Common myeloid progenitor, CD34-positive (primary cell): ENCODE results near the gene FAM204A.

Source experiments
- CTCF ChIA-PET: fragments of 350-600 bp; sonication (Branson Sonifier 250); formaldehyde crosslinking; loops from one replicate; lab custom pipeline; 2021; ENCODE audit warnings: antibody characterized with exemption; lab: Charles Lee
- POLR2A ChIA-PET: fragments of 350-600 bp; sonication (Branson Sonifier 250); formaldehyde crosslinking; loops from one replicate; lab custom pipeline; 2021; ENCODE audit warnings: antibody characterized with exemption; lab: Charles Lee
- DNase-seq, 3 donors: peaks; one replicate each; pipeline versions ENCODE4 v3.0.0 to v3.0.0-alpha.2; 2013
- H3K27ac ChIP-seq, 2 experiments: 1 replicate in 1 of 2; 2 replicates in 1 of 2; pipeline ENCODE4 v1.7.0; 2013; ENCODE audit warnings: inconsistent platforms in 2 of 2, low read length in 2 of 2, mild to moderate bottlenecking in 2 of 2, low read depth in 1 of 2, moderate library complexity in 1 of 2; ENCODE audit not compliant: severe bottlenecking in 2 of 2, insufficient read depth in 1 of 2, poor library complexity in 1 of 2
- H3K27me3 ChIP-seq, 5 experiments: replicated peaks in 2 of 5; 1 replicate in 3 of 5; 2 replicates in 2 of 5; pipeline versions ENCODE4 v1.6.1 to v1.7.0; 2013; ENCODE audit warnings: low read length in 4 of 5, mild to moderate bottlenecking in 2 of 5, moderate library complexity in 2 of 5, inconsistent platforms in 1 of 5; ENCODE audit not compliant: insufficient read depth in 5 of 5, control insufficient read depth in 4 of 5
- H3K36me3 ChIP-seq, 4 experiments: 1 replicate in 2 of 4; 2 replicates in 2 of 4; pipeline versions ENCODE4 v1.6.1 to v1.7.0; 2013; ENCODE audit warnings: low read length in 3 of 4, control low read depth in 1 of 4, mild to moderate bottlenecking in 1 of 4; ENCODE audit not compliant: control insufficient read depth in 4 of 4, insufficient read depth in 4 of 4
- H3K4me1 ChIP-seq, 4 experiments: 1 replicate in 3 of 4; 2 replicates in 1 of 4; pipeline versions ENCODE4 v1.6.1 to v1.7.1; 2013; ENCODE audit warnings: low read length in 3 of 4, mild to moderate bottlenecking in 3 of 4, control low read depth in 1 of 4, inconsistent platforms in 1 of 4, moderate library complexity in 1 of 4; ENCODE audit not compliant: control insufficient read depth in 4 of 4, insufficient read depth in 4 of 4; ENCODE audit errors: control extremely low read depth in 1 of 4
- H3K4me3 ChIP-seq, 7 experiments: 1 replicate in 4 of 7; 2 replicates in 3 of 7; pipeline versions ENCODE4 v1.5.1 to v1.7.0; 2013; ENCODE audit warnings: mild to moderate bottlenecking in 7 of 7, low read length in 6 of 7, moderate library complexity in 6 of 7, inconsistent platforms in 2 of 7, low read depth in 2 of 7, control low read depth in 1 of 7; ENCODE audit not compliant: insufficient read depth in 4 of 7, control insufficient read depth in 1 of 7; ENCODE audit errors: extremely low read depth in 1 of 7
- H3K9me3 ChIP-seq, 5 experiments: 1 replicate in 4 of 5; 2 replicates in 1 of 5; pipeline versions ENCODE4 v1.6.1 to v1.7.1; 2013; ENCODE audit warnings: low read length in 4 of 5, mild to moderate bottlenecking in 2 of 5, inconsistent platforms in 1 of 5, low read depth in 1 of 5, moderate library complexity in 1 of 5; ENCODE audit not compliant: control insufficient read depth in 4 of 5, insufficient read depth in 2 of 5; ENCODE audit errors: control extremely low read depth in 1 of 5
- WGBS: methylation state at CpG from one replicate; pipeline ENCODE4 v1.1.5; 2013; ENCODE audit not compliant: insufficient coverage; 5-methylcytosine and 5-hydroxymethylcytosine counted together

The FAM204A gene

DNA sequence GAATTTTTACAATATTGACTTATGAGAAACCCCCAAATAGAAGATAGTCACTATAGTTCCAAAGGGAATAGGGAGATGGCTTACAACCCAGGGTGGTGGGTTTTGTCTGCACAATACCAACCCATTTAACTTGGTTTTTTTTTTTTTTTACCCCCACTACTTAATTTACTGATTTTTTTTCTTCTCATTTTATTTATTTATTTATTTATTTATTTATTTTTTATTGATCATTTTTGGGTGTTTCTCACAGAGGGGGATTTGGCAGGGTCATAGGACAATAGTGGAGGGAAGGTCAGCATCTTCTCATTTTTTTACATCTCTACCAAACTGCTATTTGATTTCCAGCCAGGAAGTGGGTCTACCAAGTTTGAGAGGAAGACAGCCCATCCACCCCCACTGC, 77.9 kb downstream of the FAM204A start:
- POLR2A ChIA-PET = no interaction called here
- no peaks in the 10 kb centered on the region for H3K4me1 ChIP-seq

DNA sequence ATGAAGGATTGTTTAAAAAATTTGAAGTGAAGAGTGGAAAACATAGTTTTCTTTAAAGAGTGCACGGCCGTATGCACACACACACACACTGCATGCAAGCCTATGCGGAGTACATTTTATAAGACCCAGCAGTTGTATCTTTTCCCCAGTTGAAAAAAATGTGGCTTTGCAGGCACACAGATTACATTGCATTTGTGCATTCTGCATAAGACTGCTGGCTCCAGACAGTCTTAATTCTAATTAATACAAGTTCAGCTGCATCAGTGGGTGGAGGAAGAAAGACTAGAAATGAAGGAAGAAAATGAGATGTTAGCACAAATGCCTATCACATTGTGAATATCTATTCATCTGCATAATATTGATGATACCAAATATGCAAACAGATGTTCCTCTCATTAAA, 79.6 kb downstream of the FAM204A start:
- H3K27ac ChIP-seq = no peak overlapping the region
- no peaks in the 10 kb centered on the region for H3K36me3 ChIP-seq
- H3K27me3 ChIP-seq = peaks cover 9 to 79% (median 18%) of the 10 kb centered on the region in 5 experiments
- H3K4me3 ChIP-seq = no peak overlapping the region
- ChIA-PET POLR2A (no interaction called here), CTCF (no interaction called here)
- 100% methylated on average over 3 of the region's 3 CpGs for WGBS
- no peak for DNase-seq
- no peaks in the 10 kb centered on the region for H3K9me3 ChIP-seq
- no peaks in the 10 kb centered on the region for H3K4me1 ChIP-seq

More for the DNA sequence above, 77.9 kb downstream of the FAM204A start:
- H3K9me3 ChIP-seq = no peaks in the 10 kb centered on the region
- H3K27ac ChIP-seq = no peak overlapping the region
- no peak for DNase-seq
- H3K4me3 ChIP-seq = no peak overlapping the region
- peaks cover 4 to 80% (median 25%) of the 10 kb centered on the region in 5 experiments for H3K27me3 ChIP-seq
- no peaks in the 10 kb centered on the region for H3K36me3 ChIP-seq
- CTCF ChIA-PET = interaction anchor here (1.4 kb wide), 1 partner anchor 24 kb away, joined by 6 read pairs; no protein-coding TSS in a partner anchor

DNA sequence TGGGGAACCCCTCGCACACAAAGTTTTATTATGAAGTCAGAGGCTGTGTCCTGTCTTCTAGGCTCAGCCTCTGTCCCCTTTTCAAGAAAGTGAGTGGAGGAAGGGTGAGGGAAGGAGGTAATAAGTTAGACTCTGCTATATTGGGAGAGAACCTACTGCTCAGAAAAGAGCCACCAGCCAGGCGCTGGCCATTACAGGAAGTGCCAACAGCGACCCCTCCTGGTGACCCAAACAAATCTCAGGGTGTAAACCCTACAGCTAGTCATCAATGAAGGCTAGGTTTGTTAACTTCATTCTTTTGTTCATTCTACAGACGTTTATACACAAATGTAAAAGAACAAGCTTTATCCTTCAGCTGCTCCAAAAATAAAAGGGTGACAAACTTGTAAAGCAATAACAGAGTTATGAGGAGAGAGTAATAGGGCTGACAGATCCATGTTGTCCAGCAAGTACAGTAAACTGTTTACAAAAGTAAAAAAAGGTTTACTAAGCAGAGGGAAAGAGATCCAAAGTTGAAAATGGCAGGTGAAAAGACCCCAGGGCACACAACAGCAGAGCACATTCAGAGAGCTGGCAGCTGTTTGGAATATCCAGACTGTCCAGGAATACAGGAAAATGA, 82.7 kb downstream of the FAM204A start:
- Histone ChIP-seq H3K9me3 (no peaks in the 10 kb centered on the region), H3K36me3 (no peaks in the 10 kb centered on the region), H3K4me3 (no peak overlapping the region), H3K27ac (no peak overlapping the region), H3K4me1 (no peaks in the 10 kb centered on the region), H3K27me3 (peaks cover 18 to 80% (median 33%) of the 10 kb centered on the region in 5 experiments)
- POLR2A ChIA-PET = no interaction called here
- WGBS = 0% methylated on average over 2 of the region's 4 CpGs
- peak; percentile 19 to 50 (median 46) for DNase-seq
- CTCF ChIA-PET = interaction anchor here (0.9 to 1.8 kb wide), 6 partner anchors 9 to 1017 kb away, joined by 3 to 6 read pairs (median 4); no protein-coding TSS in a partner anchor

DNA sequence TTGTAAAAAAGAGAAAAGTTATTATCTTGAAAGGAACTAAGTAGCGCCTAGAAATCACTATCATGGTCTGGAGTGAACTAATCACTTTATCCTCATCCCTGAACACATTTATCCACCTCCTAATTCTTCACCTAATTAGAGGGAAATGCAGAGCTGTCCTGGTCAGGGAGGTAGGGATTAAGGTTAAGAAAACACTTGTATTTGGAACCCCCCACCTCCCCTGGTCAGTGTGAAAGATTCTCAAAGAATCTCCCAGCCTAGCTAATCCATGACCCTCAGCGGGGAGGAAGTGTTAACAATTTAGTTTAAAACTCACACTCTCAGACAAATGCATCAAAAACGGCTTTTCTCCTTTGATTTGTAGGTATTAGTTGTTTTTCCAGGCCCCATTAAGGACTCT, 83.8 kb downstream of the FAM204A start:
- 17% methylated on average over 1 of the region's 3 CpGs for WGBS
- Histone ChIP-seq H3K36me3 (no peaks in the 10 kb centered on the region), H3K4me1 (no peaks in the 10 kb centered on the region), H3K4me3 (no peak overlapping the region), H3K27ac (no peak overlapping the region), H3K9me3 (no peaks in the 10 kb centered on the region), H3K27me3 (peaks cover 22 to 86% (median 30%) of the 10 kb centered on the region in 5 experiments)
- CTCF ChIA-PET = interaction anchor here (0.9 to 1.5 kb wide), 2 partner anchors 11 to 18 kb away, joined by 3 read pairs; no protein-coding TSS in a partner anchor
- POLR2A ChIA-PET = no interaction called here
- DNase-seq = no peak

DNA sequence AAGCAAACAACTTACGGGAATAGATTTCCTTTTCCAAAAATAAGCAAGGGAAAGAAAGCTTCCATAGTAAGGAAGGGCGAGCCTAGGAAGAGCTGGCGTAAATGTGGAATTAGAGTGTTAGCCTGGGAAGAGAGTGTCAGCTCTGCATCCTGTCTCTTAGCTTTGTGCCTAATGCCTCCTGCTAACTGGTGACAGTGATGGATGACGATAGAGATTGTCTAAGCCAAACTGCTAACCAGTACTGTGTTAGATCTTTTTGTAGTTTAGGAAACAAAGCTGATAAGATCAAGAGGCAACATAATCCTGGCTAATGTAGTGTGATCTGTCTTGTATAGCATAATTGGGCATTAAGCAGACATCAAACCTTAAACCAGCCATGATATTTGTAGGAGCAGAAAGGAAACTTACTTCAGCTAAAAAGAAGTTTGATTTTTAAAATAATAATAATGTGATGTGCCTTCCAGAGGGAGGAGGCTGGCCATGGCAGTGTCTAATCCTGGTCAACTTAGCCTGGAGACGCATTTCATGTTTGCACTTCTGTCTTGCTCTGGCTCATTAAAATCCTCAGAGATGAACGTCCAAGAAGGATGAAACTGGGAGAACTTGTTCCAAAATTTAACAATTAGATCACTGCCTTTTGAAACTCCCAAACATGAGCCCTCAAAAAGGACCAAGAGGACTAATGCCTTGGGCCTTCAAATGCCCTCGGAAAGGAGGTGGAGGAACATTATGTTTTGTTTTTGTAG, 85.1 kb downstream of the FAM204A start:
- WGBS = 45% methylated on average over 4 of the region's 7 CpGs
- POLR2A ChIA-PET = no interaction called here
- H3K27me3 ChIP-seq = peaks cover 19 to 79% (median 30%) of the 10 kb centered on the region in 5 experiments

DNA sequence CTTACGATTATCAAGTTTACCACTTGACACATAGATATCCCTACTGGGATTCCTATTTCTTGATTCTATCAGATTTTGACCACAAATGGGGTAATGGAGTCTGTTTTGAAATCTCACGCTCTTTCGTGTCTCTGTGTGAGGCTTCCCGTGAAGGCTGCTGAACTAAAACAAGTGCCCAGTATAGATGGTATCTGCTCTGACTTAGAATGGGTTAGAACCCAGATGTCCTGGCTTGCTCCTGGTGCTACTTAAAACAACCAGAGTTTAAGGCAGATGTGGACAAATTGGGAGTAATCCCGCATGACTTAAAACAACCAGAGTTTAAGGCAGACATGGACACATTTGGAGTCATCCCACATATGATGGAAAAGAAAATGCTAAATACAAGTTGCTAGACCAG, 85.9 kb downstream of the FAM204A start:
- CTCF ChIA-PET = no interaction called here
- no peaks in the 10 kb centered on the region for H3K36me3 ChIP-seq
- no peak for DNase-seq
- POLR2A ChIA-PET = no interaction called here
- no peak overlapping the region for H3K27ac ChIP-seq
- no peaks in the 10 kb centered on the region for H3K4me1 ChIP-seq
- peaks cover 19 to 78% (median 28%) of the 10 kb centered on the region in 5 experiments for H3K27me3 ChIP-seq
- no peaks in the 10 kb centered on the region for H3K9me3 ChIP-seq
- H3K4me3 ChIP-seq = no peak overlapping the region
- WGBS = 73% methylated on average over 4 of the region's 5 CpGs

More for the DNA sequence above, 85.1 kb downstream of the FAM204A start:
- Histone ChIP-seq H3K9me3 (no peaks in the 10 kb centered on the region), H3K27ac (no peak overlapping the region), H3K4me1 (no peaks in the 10 kb centered on the region), H3K4me3 (no peak overlapping the region), H3K36me3 (no peaks in the 10 kb centered on the region)
- DNase-seq = no peak
- CTCF ChIA-PET = interaction anchor here (0.8 kb wide), 1 partner anchor 19 kb away, joined by 3 read pairs; no protein-coding TSS in a partner anchor

DNA sequence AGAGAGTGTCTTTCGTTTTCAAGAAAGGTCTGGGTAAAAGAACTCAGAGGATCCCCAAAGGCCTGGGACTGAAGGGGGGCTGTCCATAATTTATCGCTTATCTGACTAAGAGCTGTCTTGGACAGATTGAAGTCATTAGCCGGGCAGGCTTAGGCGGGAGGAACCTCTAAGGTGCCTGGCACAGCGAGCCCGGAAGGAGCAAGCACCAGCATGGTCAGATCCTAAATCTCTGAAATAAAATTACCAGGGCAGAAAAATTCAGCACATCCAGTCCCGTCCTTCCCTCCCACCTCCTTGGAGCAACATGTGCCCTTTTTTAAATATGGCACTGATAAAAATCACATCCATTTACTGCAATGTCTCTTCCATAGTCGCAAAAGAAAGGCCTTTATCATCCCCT, 86.8 kb downstream of the FAM204A start:
- H3K27me3 ChIP-seq = peaks cover 20 to 82% (median 31%) of the 10 kb centered on the region in 5 experiments
- DNase-seq = no peak
- CTCF ChIA-PET = no interaction called here
- 91% methylated on average over 5 of the region's 8 CpGs for WGBS
- no peak overlapping the region for H3K27ac ChIP-seq
- no peaks in the 10 kb centered on the region for H3K9me3 ChIP-seq
- no peaks in the 10 kb centered on the region for H3K36me3 ChIP-seq
- POLR2A ChIA-PET = no interaction called here
- no peak overlapping the region for H3K4me3 ChIP-seq
- H3K4me1 ChIP-seq = no peaks in the 10 kb centered on the region
